Body of pancreas (tissue), 4 donors: ENCODE measurements around the gene GUCA2A. TPM values are rescaled to one million over a fixed set of nuclear protein-coding genes. Genes with fewer than 3 reads are reported as not detected.

ENCODE experiments used
- ATAC-seq: fragments of 150-250 bp; one replicate; pipeline ENCODE4 v1.9.1; 2016
- DNase-seq, 4 donors: peaks; one replicate each; pipeline ENCODE4 v3.0.0-alpha.2; 2019
- H3K27ac ChIP-seq, 4 donors: fragments of 200-600 bp; sonication (generic); 1 replicate in 3 of 4; 2 replicates in 1 of 4; pipeline versions ENCODE4 v1.5.1 to v1.6.1; 2016 to 2019; ENCODE audit warnings: mild to moderate bottlenecking in 1 of 4, mixed read lengths in 1 of 4, moderate library complexity in 1 of 4
- H3K27me3 ChIP-seq, 2 donors: fragments of 200-600 bp; sonication (generic); one replicate each; pipeline ENCODE4 v1.6.0; 2016; ENCODE audit warnings: mild to moderate bottlenecking in 1 of 2
- H3K36me3 ChIP-seq, 2 donors: fragments of 200-600 bp; sonication (generic); replicated peaks in 1 of 2; 2 replicates each; pipeline ENCODE4 v1.5.1; 2016; ENCODE audit warnings: low read depth in 2 of 2; ENCODE audit not compliant: insufficient read depth in 1 of 2
- H3K4me1 ChIP-seq: fragments of 200-600 bp; sonication (generic); one replicate; pipeline ENCODE4 v1.6.0; 2016
- H3K4me3 ChIP-seq, 2 donors: fragments of 200-600 bp; sonication (generic); 1 replicate in 1 of 2; 2 replicates in 1 of 2; pipeline ENCODE4 v1.5.1; 2016 to 2019
- H3K9me3 ChIP-seq, 3 donors: fragments of 200-600 bp; sonication (generic); 1 replicate in 2 of 3; 2 replicates in 1 of 3; pipeline ENCODE4 v1.5.1; 2016
- CTCF ChIP-seq, 7 experiments: fragments of 450-650 bp in 4 of 7; fragments of 200-600 bp in 3 of 7; sonication (generic) in 3 of 7; IDR thresholded peaks; one replicate each; pipeline ENCODE4 v1.5.1; 2016 to 2019; ENCODE audit warnings: antibody characterized with exemption in 7 of 7
- POLR2A ChIP-seq, 3 donors: fragments of 450-650 bp; IDR thresholded peaks; one replicate each; pipeline ENCODE4 v1.6.1; 2016; ENCODE audit warnings: antibody characterized with exemption in 3 of 3, mild to moderate bottlenecking in 2 of 3
- whole genome bisulfite sequencing, 2 donors: methylation state at CpG; one replicate each; pipeline ENCODE4 v1.1.5; 2017; 5-methylcytosine and 5-hydroxymethylcytosine counted together
- intact Hi-C: fragments of 100-400 bp; cut with DNase I; formaldehyde crosslinking; loops from one replicate; pipeline ENCODE4 v1.15.1; 2023
- total RNA-seq, 2 donors: library from RNA; depleted of rRNA; stranded (reverse); fragments of >200 nt; gene quantifications; one replicate each; pipeline ENCODE4 v1.1.0, GENCODE V29; 2016

Gene GUCA2A
- total RNA-seq, 2 donors from 2014 or later, result not detected

DNA sequence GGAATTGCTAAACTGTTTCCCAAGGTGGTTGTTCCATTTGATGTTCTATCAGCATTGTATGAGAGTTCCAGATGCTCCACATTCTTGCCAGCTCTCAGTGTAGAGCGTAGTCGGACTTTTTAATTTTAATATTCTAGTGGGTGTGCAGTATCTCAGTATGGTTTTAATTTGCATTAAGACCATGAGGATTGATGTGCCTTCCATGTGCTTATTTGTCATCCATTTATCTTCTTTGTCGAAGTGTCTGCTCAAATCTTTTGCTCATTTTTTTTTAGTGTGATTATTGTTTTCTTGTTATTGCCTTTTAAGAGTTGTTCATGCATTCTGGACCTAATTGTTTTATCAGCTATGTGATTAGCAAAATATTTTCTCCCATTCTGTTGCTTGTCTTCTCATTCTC is 25.1 kb downstream of the GUCA2A start:
- no peak overlapping the region for H3K4me3 ChIP-seq
- no peaks in the 10 kb centered on the region for H3K27me3 ChIP-seq
- DNase-seq (no peak), ATAC-seq (no peak)
- no peak overlapping the region for H3K27ac ChIP-seq
- 90 to 93% methylated on average over 3 of the region's 3 CpGs for WGBS, 2 donors
- no peaks in the 10 kb centered on the region for H3K36me3 ChIP-seq
- intact Hi-C loops, result no loop called here
- H3K9me3 ChIP-seq, result no peaks in the 10 kb centered on the region
- no peaks in the 10 kb centered on the region for H3K4me1 ChIP-seq
- TF ChIP-seq CTCF (IDR thresholded peaks at IDR 0.05), result no peak
- TF ChIP-seq POLR2A (IDR thresholded peaks at IDR 0.05), result no peak

GRCh38 chr1:42138586-42138985 is 26.0 kb downstream of the GUCA2A start:
- 91 to 97% methylated on average over 4 of the region's 4 CpGs for WGBS, 2 donors
- Histone ChIP-seq H3K36me3 (no peaks in the 10 kb centered on the region), H3K9me3 (no peaks in the 10 kb centered on the region), H3K4me3 (no peak overlapping the region), H3K27ac (no peak overlapping the region), H3K4me1 (no peaks in the 10 kb centered on the region), H3K27me3 (no peaks in the 10 kb centered on the region)
- intact Hi-C loops, result no loop called here
- TF ChIP-seq CTCF (IDR thresholded peaks at IDR 0.05) (no peak), POLR2A (IDR thresholded peaks at IDR 0.05) (no peak)
- DNase-seq, result no peak
- no peak for ATAC-seq

GRCh38 chr1:42137766-42138165 is 26.8 kb downstream of the GUCA2A start:
- ATAC-seq (no peak), DNase-seq (no peak)
- Histone ChIP-seq H3K36me3 (no peaks in the 10 kb centered on the region), H3K4me3 (no peak overlapping the region), H3K4me1 (no peaks in the 10 kb centered on the region), H3K27me3 (no peaks in the 10 kb centered on the region), H3K9me3 (no peaks in the 10 kb centered on the region), H3K27ac (no peak overlapping the region)
- intact Hi-C loops, result no loop called here
- WGBS, 2 donors, result 83 to 84% methylated on average over 5 to 10 of the region's 10 CpGs
- TF ChIP-seq CTCF (IDR thresholded peaks at IDR 0.05) (no peak), POLR2A (IDR thresholded peaks at IDR 0.05) (no peak)

GRCh38 chr1:42136466-42136865 is 28.1 kb downstream of the GUCA2A start:
- intact Hi-C loops, result no loop called here
- no peak for TF ChIP-seq CTCF (IDR thresholded peaks at IDR 0.05)
- TF ChIP-seq POLR2A (IDR thresholded peaks at IDR 0.05), result no peak
- Histone ChIP-seq H3K4me1 (no peaks in the 10 kb centered on the region), H3K4me3 (no peak overlapping the region), H3K27ac (no peak overlapping the region), H3K36me3 (no peaks in the 10 kb centered on the region), H3K27me3 (no peaks in the 10 kb centered on the region), H3K9me3 (no peaks in the 10 kb centered on the region)
- no peak for ATAC-seq
- DNase-seq, result no peak

DNA sequence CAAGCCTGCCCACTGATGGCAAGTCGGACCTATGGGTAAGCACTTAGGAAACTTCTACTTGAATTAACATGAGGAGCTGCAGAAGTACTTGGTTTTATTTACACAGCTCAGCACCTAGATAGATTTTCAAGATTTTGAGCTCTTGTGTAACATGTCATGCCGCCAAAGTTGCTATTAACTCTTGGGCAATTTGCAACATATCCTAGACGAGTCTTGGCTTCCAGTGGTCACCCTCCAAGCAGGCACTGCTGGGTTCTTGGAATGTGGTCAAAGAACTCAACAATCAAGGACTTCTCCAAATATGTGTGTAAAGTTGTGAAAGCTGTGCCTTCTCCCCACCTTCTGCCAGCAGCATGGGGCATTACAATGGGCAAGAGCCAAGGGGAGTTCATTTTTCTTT is 29.1 kb downstream of the GUCA2A start:
- no peaks in the 10 kb centered on the region for H3K36me3 ChIP-seq
- intact Hi-C loops, result no loop called here
- H3K27ac ChIP-seq, result no peak overlapping the region
- WGBS, 2 donors, result 7 to 21% methylated on average over 3 of the region's 3 CpGs
- no peaks in the 10 kb centered on the region for H3K4me1 ChIP-seq
- H3K9me3 ChIP-seq, result no peaks in the 10 kb centered on the region
- ATAC-seq (no peak), DNase-seq (no peak)
- H3K4me3 ChIP-seq, result no peak overlapping the region
- TF ChIP-seq CTCF (IDR thresholded peaks at IDR 0.05) (no peak), POLR2A (IDR thresholded peaks at IDR 0.05) (no peak)
- H3K27me3 ChIP-seq, result no peaks in the 10 kb centered on the region
